Neutrophil (primary cell): ENCODE measurements around the gene NPAS2.

Experiments
- H3K27ac ChIP-seq: fragments of 200-600 bp; sonication (generic); 2 replicates; pipeline ENCODE4 v1.5.1; 2016; ENCODE audit warnings: mild to moderate bottlenecking, moderate library complexity
- H3K27me3 ChIP-seq: fragments of 200-600 bp; sonication (generic); 2 replicates; pipeline ENCODE4 v1.6.0; 2016; ENCODE audit warnings: mild to moderate bottlenecking
- H3K36me3 ChIP-seq: fragments of 200-600 bp; sonication (generic); 2 replicates; pipeline ENCODE4 v1.5.1; 2017
- H3K4me1 ChIP-seq, 2 experiments: fragments of 200-600 bp in 1 of 2; sonication (generic) in 1 of 2; 1 replicate in 1 of 2; 2 replicates in 1 of 2; pipeline versions ENCODE4 v1.5.1 to v1.6.1; 2013 to 2016; ENCODE audit warnings: low read depth in 1 of 2, low read length in 1 of 2, mild to moderate bottlenecking in 1 of 2, moderate library complexity in 1 of 2; ENCODE audit not compliant: control insufficient read depth in 1 of 2, insufficient read depth in 1 of 2
- H3K4me3 ChIP-seq, 2 experiments: fragments of 200-600 bp in 1 of 2; sonication (generic) in 1 of 2; 1 replicate in 1 of 2; 2 replicates in 1 of 2; pipeline ENCODE4 v1.5.1; 2013 to 2016; ENCODE audit warnings: low read depth in 1 of 2, low read length in 1 of 2, mild to moderate bottlenecking in 1 of 2, moderate library complexity in 1 of 2
- H3K9me3 ChIP-seq: fragments of 200-600 bp; sonication (generic); 2 replicates; pipeline ENCODE4 v1.5.1; 2016
- TF ChIP-seq, protein P1 (sequence below): fragments of 200-600 bp; sonication (generic); IDR thresholded peaks from 2 replicates; pipeline ENCODE4 v1.5.1; 2016; ENCODE audit warnings: antibody characterized with exemption

NPAS2 gene

DNA sequence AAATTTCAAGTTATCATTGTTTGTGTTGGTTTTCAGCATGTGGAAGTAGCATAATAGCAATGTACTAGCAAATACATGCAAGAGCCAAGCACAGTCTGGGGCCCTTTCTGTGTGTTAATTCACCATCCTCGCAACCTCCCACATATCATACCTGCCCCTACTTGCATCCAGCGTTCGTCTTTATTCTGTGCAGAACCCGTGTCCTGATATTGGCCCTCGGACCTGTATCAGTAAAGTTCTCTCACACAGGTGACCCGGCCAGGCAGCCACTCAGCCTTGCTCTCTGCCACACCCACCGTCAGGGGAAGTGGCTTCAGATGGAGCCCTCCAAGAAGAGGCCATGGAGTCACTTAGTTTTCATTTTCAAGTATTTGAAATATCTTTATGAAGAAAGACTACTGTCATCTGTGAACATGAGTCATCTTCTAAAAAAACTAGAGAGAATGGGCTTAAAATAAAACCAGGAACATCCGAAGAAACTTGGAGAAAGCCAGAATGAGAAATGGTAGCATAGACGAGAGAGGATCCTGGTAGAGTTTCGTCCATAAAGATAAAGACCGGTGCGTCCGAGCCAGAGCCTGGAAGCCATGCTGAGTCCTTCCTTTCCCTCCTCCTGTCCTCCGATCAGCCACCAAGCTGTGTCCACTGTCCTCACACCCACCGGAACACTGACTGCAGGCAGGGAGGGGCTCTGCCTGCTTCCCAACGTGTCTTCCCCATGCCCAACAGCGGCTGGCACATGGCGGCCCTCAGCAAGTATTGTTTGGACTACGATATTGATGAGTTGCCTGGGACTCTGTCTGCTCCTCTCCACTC is 124.9 kb downstream of the NPAS2 start:
- peaks cover 25% of the 10 kb centered on the region for H3K27me3 ChIP-seq
- H3K4me3 ChIP-seq: no peak overlapping the region
- TF ChIP-seq, protein P1, sequence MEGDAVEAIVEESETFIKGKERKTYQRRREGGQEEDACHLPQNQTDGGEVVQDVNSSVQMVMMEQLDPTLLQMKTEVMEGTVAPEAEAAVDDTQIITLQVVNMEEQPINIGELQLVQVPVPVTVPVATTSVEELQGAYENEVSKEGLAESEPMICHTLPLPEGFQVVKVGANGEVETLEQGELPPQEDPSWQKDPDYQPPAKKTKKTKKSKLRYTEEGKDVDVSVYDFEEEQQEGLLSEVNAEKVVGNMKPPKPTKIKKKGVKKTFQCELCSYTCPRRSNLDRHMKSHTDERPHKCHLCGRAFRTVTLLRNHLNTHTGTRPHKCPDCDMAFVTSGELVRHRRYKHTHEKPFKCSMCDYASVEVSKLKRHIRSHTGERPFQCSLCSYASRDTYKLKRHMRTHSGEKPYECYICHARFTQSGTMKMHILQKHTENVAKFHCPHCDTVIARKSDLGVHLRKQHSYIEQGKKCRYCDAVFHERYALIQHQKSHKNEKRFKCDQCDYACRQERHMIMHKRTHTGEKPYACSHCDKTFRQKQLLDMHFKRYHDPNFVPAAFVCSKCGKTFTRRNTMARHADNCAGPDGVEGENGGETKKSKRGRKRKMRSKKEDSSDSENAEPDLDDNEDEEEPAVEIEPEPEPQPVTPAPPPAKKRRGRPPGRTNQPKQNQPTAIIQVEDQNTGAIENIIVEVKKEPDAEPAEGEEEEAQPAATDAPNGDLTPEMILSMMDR: no peak
- no peak overlapping the region for H3K27ac ChIP-seq
- no peaks in the 10 kb centered on the region for H3K36me3 ChIP-seq
- H3K9me3 ChIP-seq: no peaks in the 10 kb centered on the region
- no peaks in the 10 kb centered on the region for H3K4me1 ChIP-seq

DNA sequence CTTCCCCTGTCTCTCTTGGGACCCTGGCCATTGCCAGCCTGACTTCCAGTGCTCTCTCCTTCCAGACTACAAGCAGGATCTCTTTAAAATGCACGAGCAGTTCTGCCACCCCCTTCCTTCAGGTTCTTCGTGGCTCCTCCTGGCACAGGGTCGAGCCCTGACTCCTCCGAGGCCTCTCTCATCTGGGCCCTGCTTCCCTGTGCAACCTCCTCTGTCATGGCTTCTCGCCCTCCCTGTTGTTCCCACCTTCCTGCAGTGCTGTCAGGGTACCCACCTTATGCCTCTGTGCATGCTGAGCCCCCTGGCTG is 125.4 kb downstream of the NPAS2 start:
- TF ChIP-seq, protein P1: no peak
- H3K9me3 ChIP-seq: no peaks in the 10 kb centered on the region
- H3K27ac ChIP-seq: no peak overlapping the region
- H3K27me3 ChIP-seq: peaks cover 25% of the 10 kb centered on the region
- H3K4me1 ChIP-seq: no peaks in the 10 kb centered on the region
- H3K36me3 ChIP-seq: no peaks in the 10 kb centered on the region
- H3K4me3 ChIP-seq: no peak overlapping the region

DNA sequence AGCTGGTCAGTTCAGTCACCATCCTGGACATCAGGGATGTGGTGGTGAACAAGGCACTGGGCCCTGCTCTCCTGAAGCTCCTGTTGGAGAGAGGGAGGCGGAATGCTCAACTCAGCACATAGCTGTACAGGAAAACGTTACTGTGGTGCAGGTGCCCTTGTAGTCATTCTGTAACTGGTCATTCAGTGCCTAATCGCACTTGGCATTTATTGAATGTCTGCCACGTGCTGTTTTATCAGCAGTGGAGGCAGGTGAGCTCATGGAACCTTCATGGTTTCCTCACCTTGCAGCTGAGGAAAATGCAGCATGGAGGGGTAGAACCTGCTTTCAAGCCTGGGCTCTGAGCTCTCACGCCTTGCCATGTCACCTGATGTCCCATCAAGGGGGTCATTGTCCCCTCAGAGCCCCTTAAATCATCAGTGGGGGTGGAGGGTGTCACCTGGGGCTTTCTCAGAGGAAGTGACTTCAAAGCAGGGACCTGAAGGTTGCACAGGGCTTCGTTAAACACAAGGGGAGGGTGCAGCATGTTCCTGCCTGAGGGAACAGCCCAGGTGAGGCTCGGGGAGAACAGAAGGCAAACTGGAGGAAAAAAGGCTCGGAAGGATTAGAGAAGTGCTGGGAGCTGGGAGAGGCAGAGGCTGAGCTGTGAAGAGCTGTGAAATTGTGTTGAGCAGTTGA is 126.1 kb downstream of the NPAS2 start:
- Histone ChIP-seq H3K4me3 (no peak overlapping the region), H3K36me3 (no peaks in the 10 kb centered on the region), H3K27me3 (peaks cover 25% of the 10 kb centered on the region), H3K9me3 (no peaks in the 10 kb centered on the region), H3K4me1 (no peaks in the 10 kb centered on the region), H3K27ac (no peak overlapping the region)
- TF ChIP-seq, protein P1: no peak

DNA sequence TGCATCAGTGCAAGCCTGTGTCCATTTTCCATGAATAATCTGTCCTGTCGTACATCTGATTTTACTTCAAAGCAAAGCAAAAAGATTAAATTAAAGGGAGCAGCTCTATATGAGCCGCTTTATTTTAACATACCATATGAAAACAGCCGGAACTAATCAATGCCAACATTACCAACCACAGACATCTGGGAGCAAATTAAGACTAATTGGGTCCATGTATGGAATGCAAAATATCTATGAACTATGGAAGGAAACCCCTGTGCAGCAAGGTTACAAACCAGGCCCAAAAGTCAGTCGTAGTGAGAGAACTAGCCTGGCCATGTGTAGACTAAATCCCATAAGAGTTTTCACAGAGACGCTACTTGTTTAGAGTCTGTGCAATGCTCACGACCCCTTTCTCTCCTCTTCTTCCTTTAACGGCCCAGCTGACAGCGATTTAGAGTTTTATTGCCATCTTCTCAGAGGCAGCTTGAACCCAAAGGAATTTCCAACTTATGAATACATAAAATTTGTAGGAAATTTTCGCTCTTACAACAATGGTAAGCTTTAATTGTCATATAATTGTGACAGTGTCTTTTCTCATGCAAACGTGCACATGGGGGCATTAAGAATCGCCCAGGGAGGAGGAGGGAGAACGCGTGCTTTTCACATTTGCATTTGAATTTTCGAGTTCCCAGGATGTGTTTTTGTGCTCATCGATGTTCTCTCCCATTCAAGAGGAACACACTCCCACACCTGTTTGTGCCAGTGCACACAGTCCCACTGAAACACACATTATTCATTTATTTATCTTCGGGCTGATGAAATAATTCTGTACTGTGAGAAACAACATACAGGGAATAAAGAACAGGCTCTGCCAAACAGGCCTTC is 129.2 kb downstream of the NPAS2 start:
- H3K9me3 ChIP-seq: no peaks in the 10 kb centered on the region
- H3K4me3 ChIP-seq: no peak overlapping the region
- no peaks in the 10 kb centered on the region for H3K36me3 ChIP-seq
- H3K4me1 ChIP-seq: no peaks in the 10 kb centered on the region
- no peak overlapping the region for H3K27ac ChIP-seq
- H3K27me3 ChIP-seq: peaks cover 25% of the 10 kb centered on the region
- TF ChIP-seq, protein P1: no peak

DNA sequence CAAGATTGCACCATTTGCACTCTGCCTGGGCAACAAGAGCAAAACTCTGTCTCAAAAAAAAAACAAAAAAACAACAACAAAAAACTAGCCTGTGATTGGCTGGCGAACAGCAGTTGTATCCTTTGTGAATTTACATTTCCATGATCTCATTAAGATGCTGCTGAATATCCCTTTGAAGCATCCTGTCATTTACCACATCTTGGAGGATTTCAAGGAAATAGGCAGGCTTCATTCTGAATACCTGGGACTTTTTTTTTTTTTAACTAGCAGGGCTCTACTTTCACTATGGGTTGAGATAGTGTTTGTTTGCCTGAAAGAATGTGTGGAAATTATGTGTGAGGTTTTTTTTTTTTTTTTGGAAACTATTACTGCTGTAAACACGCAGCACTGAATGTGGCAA is 132.6 kb downstream of the NPAS2 start:
- no peaks in the 10 kb centered on the region for H3K36me3 ChIP-seq
- no peak overlapping the region for H3K4me3 ChIP-seq
- no peaks in the 10 kb centered on the region for H3K9me3 ChIP-seq
- H3K4me1 ChIP-seq: no peaks in the 10 kb centered on the region
- TF ChIP-seq, protein P1: no peak
- H3K27me3 ChIP-seq: peaks cover 29% of the 10 kb centered on the region
- H3K27ac ChIP-seq: no peak overlapping the region
